ENCODE data around the gene GNAQ.
A peak's percentile ranks its signal among the peaks of the same experiment; 100 is the strongest.
"Not testable (repeated sequence)": the region's sequence is repeated elsewhere in the genome, so short reads cannot be mapped to it uniquely, and the experiment has no call there.

The GNAQ gene

GRCh38 chr9:77903666-77904285 lies 127.8 kb downstream of the GNAQ start:
- DNase-seq (ENCODE audit: low read depth), result no peak

DNA sequence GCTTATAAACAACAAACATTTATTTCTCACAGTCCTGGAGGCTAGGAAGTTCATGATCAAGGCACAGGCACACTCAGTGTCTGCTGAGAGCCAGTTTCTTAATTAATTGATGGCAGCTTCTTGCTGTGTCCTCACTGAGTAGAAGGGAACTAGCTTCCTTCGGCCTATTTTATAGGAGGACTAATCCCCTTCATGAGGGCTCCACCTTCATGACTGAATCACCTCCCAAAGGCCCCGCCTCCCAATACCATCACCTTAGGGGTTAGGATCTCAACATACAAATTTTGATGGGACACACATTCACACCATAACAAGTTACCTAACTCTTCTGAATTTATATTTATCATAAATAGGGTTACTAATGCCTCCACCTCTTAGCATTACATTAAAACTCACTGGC lies 129.8 kb downstream of the GNAQ start:
- no peak for DNase-seq (ENCODE audit: low read depth)

GRCh38 chr9:77901018-77901417 lies 130.6 kb downstream of the GNAQ start:
- no peak for DNase-seq (ENCODE audit: low read depth)

GRCh38 chr9:77899679-77900354 lies 131.8 kb downstream of the GNAQ start:
- DNase-seq (ENCODE audit: low read depth), result peak; percentile 37

GRCh38 chr9:77898864-77899263 lies 132.7 kb downstream of the GNAQ start:
- no peak for DNase-seq (ENCODE audit: low read depth)

- peak; percentile 26 for DNase-seq (ENCODE audit: low read depth)
Measured at GRCh38 chr9:77896938-77897667, 134.5 kb downstream of the GNAQ start.

DNA sequence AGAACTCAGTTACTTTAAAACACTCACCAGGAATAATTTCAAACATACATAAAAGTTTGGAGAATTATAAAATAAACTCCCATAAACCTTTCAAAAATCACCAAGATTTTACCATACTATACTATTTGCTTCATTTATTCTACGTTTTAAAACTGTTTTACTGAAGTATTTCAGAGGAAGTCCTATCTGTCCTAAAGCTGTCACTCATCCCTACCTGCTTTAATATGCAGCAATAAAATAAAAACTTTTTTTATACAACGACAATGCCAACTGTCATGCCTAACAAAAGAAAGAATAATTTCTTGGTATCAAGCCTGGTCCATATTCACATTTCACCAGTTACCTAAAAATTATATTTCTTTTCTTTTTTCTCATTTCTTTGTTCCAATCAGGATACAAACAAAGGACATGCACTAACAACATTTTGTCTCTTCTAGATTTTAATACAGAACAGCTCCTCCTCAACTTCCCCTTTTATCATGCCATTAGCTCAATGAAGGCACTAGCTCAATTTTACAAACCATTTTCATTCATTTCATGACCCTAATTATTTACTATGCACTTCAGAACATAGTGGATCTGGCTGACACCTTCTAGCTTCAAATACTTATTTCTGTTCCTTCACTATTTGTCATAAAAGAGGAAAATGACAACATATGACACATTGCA lies 135.2 kb downstream of the GNAQ start:
- DNase-seq (ENCODE audit: low read depth), result no peak

GRCh38 chr9:77893706-77894105 lies 137.9 kb downstream of the GNAQ start:
- DNase-seq (ENCODE audit: low read depth), result no peak

DNA sequence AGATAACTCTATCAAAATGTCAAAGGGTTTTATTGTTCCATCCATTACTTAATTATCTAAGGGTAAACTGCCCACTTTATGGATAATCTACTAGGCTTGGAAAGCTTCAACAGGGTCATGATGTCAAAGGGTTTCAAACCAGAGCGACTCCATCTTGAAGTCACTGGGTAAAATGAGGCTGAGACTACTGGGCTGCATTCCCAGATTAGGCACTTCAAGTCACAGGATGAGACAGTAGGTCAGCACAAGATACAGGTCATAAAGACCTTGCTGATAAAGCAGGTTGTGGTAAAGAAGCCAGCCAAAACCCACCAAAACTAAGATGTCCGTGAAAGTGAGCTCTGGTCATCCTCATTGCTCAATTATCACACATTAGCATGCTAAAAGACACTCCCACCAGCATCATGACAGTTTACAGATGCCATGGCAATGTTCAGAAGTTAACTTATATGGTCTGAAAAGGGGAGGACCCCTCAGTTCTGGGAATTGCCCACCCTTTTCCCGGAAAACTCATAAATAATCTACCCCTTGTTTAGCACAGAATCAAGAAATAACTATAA lies 138.6 kb downstream of the GNAQ start:
- no peak for DNase-seq (ENCODE audit: low read depth)

DNA sequence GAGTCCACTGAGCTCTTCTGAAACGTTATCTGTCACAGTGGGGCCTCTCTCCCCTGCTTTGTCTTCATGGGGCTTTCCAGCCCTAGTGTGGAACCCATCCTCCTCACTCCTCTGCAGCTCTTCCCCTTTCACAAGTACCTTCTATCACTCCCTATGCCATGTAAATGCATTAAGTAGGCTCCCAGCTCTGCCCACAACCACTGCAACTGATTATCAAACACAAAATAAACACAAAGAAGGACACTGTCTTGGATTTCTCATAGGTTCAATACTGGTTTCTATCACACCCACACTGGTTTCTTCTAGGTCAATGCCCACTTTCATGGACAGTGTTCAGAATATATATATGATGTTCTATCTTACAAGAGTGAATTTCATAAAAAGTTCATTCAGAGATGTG lies 139.4 kb downstream of the GNAQ start:
- DNase-seq (ENCODE audit: low read depth), result no peak

- DNase-seq (ENCODE audit: low read depth), result no peak
Measured at GRCh38 chr9:77891128-77891800, 140.3 kb downstream of the GNAQ start.

DNA sequence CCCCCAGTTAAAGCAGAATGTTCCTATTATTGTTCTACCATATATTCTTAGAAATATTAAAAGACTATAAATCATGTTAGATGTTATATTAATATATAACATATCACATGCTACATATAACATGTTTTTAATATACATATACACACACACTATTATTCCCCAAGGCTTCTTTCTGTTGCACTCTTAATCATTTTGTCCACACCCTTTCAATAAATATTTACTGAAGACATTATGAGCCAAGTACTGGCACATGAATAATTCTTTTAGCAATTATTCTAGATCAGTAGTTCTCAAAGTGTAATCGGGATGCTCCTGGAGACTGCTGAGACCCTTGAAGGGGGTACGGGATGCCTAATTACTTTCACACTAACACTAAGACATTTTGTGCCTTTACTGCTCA lies 143.9 kb downstream of the GNAQ start:
- DNase-seq (ENCODE audit: low read depth), result no peak

- DNase-seq (ENCODE audit: low read depth), result no peak
Measured at GRCh38 chr9:77885104-77885672, 146.4 kb downstream of the GNAQ start.

- peak; percentile 3 for DNase-seq (ENCODE audit: low read depth)
Measured at GRCh38 chr9:77883846-77884771, 147.5 kb downstream of the GNAQ start.

DNA sequence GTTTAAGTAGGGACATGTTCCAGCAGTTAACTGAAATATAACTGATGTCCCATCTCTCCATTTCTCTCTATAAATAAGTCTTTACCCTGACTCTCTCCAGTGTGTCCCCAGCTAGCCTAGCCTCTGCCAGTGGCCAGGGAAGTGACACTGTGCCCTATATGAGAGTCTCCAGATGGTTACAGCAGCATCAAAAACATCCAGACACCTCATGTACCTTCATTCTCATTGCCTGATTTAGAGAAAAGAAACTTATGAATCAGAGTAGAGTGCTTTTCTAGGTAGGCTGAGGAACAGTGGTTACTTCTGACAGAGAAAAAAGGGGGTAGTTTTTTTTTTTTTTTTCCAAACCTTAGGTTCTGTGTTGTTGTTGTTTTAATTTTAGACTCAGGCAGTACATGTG lies 148.5 kb downstream of the GNAQ start:
- DNase-seq (ENCODE audit: low read depth), result no peak

GRCh38 chr9:77882294-77882693 lies 149.3 kb downstream of the GNAQ start:
- DNase-seq (ENCODE audit: low read depth), result no peak

DNA sequence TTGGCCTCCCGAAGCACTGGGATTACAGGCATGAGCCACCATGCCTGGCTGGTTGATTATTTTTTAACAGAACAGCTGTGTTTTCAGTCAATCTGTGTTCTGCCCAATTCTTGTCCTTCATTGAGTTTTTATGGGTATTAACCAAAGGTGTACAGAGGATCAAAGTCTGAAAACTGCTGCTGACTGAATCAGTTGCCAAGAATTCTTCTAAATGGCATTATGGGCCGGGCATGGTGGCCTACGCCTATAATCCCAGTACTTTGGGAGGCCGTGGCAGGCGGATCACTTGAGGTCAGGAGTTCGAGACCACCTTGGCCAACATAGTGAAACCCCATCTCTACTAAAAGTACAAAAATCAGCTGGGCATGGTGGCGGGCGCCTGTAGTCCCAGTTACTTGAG lies 150.0 kb downstream of the GNAQ start:
- DNase-seq (ENCODE audit: low read depth), result not testable (repeated sequence)

DNA sequence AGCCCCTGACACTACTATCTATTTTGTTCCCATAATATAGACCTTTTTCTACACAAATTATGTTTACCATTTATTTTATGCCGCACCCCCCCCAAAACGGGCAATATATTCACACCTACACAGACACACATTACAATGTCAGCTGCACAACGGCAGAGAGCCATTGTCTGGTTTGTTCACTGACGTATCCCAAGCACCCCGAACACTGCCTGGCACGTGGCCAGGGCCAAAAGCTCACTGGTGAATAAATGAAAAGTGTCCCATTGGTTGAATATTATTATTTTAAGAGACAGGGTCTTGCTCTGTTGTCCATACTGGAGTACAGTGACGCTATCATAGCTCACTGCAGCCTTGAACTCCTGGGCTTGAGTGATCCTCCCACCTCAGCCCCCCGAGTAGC lies 150.5 kb downstream of the GNAQ start:
- DNase-seq (ENCODE audit: low read depth), result no peak

DNA sequence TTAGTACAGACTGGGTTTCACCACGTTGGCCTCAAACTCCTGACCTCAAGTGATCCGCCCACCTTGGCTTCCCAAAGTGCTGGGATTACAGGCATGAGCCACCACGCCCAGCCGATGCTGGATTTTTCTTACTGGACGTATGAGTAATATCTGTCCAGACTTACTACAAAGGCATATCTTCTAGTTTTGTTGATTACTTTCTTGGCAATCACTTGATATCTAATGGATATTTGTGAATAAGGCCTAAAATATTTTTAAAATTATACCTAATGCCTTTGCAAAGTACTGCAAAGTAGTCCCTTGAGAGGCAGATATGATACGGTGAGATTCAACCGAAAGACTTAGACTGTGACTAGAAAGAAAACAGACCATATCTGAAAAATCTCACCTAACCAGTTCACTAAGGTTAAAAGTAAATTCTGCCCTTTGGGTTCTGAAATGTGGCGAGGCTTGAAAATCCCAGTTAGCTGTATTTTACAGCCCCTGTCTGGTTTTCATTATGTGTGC lies 152.1 kb downstream of the GNAQ start:
- no peak for DNase-seq (ENCODE audit: low read depth)

DNA sequence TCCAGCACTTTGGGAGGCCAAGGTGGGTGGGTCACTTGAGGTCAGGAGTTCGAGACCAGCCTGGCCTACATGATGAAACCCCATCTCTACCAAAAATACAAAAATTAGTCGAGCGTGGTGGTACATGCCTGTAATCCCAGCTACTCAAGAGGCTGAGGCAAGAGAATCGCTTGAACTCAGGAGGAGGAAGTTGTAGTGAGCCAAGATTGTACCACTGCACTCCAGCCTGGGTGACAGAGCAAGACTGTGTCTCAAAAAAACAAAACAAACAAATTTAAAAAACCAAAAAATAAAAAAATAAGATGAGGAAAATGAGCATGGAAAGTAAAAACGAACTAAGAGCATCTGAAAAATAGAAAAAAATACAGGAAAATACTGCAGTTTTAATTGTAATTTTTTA lies 152.8 kb downstream of the GNAQ start:
- not testable (repeated sequence) for DNase-seq (ENCODE audit: low read depth)
